PFSK-1 (cell line): ENCODE measurements around the gene FZD8.

ENCODE experiments used
- FOXP2 ChIP-seq: optimal IDR thresholded peaks from 2 replicates; pipeline ENCODE3; 2011; ENCODE audit warnings: borderline replicate concordance, control low read depth, inconsistent platforms; ENCODE audit not compliant: insufficient read depth; ENCODE audit errors: extremely low read length, extremely low read depth
- POLR2AphosphoS5 ChIP-seq: IDR thresholded peaks from 2 replicates; pipeline ENCODE4 v1.6.1; 2012; ENCODE audit warnings: low read depth, mild to moderate bottlenecking, control low read depth, low read length, moderate library complexity
- REST ChIP-seq, 2 experiments: IDR thresholded peaks; 2 replicates each; pipeline versions ENCODE4 v1.6.1 to v1.8.0; 2011 to 2012; ENCODE audit warnings: low read depth in 2 of 2, low read length in 2 of 2, control low read depth in 1 of 2, inconsistent platforms in 1 of 2, mild to moderate bottlenecking in 1 of 2, moderate library complexity in 1 of 2; ENCODE audit not compliant: insufficient read depth in 1 of 2
- SIN3A ChIP-seq: IDR thresholded peaks from 2 replicates; pipeline ENCODE4 v1.6.1; 2012; ENCODE audit warnings: mild to moderate bottlenecking, low read length, moderate library complexity, borderline replicate concordance; ENCODE audit not compliant: insufficient read depth
- TAF1 ChIP-seq: IDR thresholded peaks from 2 replicates; pipeline ENCODE4 v1.6.1; 2012; ENCODE audit warnings: low read length, control low read depth, borderline replicate concordance; ENCODE audit not compliant: insufficient read depth

Gene FZD8

GRCh38 chr10:35684586-35684985 lies 42.5 kb upstream of the FZD8 start:
- TF ChIP-seq FOXP2 (no peak), TAF1 (no peak), POLR2AphosphoS5 (no peak), SIN3A (no peak), REST (IDR thresholded peaks at IDR 0.05; ENCODE audit: insufficient read depth in 1 of 2, low read depth in 2 of 2, low read length in 2 of 2) (no peak)

DNA sequence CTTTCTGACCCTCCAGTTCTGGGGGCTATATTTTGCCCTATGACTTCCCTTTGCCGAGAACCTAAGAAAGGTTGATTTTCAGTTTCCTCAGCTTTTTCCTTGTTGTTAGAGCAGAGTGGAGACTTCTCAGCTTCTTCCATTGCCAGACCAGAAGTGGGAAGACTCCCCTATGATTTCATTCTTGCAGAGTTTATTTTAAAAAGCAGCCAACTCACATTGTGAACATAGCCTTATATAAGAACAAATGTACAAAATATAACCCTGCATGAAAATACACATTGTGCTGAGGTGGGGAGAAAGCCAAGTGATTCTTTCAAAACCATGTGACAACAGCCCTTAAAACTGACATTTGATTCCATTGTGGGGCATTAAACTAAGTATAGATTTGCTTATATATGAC lies 33.8 kb upstream of the FZD8 start:
- TF ChIP-seq FOXP2 (no peak), TAF1 (no peak), REST (IDR thresholded peaks at IDR 0.05; ENCODE audit: insufficient read depth in 1 of 2, low read depth in 2 of 2, low read length in 2 of 2) (no peak), POLR2AphosphoS5 (no peak), SIN3A (no peak)

- TF ChIP-seq REST (IDR thresholded peaks at IDR 0.05; ENCODE audit: insufficient read depth in 1 of 2, low read depth in 2 of 2, low read length in 2 of 2) (no peak), SIN3A (no peak), TAF1 (no peak), FOXP2 (no peak), POLR2AphosphoS5 (no peak)
Measured at GRCh38 chr10:35674843-35675242, 32.7 kb upstream of the FZD8 start.

GRCh38 chr10:35668865-35669650 lies 27.0 kb upstream of the FZD8 start:
- no peak for TF ChIP-seq REST (IDR thresholded peaks at IDR 0.05; ENCODE audit: insufficient read depth in 1 of 2, low read depth in 2 of 2, low read length in 2 of 2)
- TF ChIP-seq TAF1 = no peak
- no peak for TF ChIP-seq FOXP2
- no peak for TF ChIP-seq SIN3A
- TF ChIP-seq POLR2AphosphoS5 = no peak

DNA sequence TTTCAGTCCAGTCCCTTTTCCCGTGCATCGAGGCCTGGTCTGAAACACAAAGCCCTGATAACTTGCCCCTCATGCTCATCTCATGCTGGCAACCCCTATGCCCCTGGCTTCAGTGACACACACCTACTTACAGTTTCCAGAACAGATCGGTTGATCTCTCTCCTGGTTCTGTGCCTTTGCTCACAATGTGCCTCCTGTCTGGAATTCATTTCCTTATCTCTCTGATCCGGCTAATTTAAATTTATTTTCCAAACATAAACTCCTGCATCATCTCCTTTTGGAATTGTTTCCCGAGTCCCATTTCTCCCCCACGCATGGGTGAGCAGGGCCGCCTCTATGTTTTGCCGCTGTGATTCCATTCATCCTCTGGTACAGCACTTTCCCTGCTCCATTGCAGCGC lies 25.9 kb upstream of the FZD8 start:
- TF ChIP-seq TAF1 (no peak), REST (IDR thresholded peaks at IDR 0.05; ENCODE audit: insufficient read depth in 1 of 2, low read depth in 2 of 2, low read length in 2 of 2) (no peak), POLR2AphosphoS5 (no peak)
